Fibroblast of villous mesenchyme (primary cell): ENCODE results near the gene OR2K2. TPM values are rescaled to one million over a fixed set of nuclear protein-coding genes. Genes with fewer than 3 reads are reported as not detected.
"Not testable (repeated sequence)": the region's sequence is repeated elsewhere in the genome, so short reads cannot be mapped to it uniquely, and the experiment has no call there.

ENCODE experiments used
- DNase-seq: peaks from one replicate; pipeline ENCODE4 v3.0.0-alpha.2; 2010; ENCODE audit warnings: low read depth
- H3K4me3 ChIP-seq: 2 replicates; pipeline ENCODE4 v1.5.1; 2011; ENCODE audit warnings: low read depth, mild to moderate bottlenecking, low read length
- total RNA-seq: library from RNA; depleted of rRNA; stranded (reverse); fragments of >200 nt; gene quantifications from 2 replicates; pipeline ENCODE4 v1.2.3, GENCODE V29; 2012
- TF ChIP-seq, protein P1 (sequence below): IDR thresholded peaks from 2 replicates; pipeline ENCODE4 v1.5.1; 2012; ENCODE audit warnings: low read depth, mild to moderate bottlenecking, low read length; ENCODE audit not compliant: insufficient read depth

The OR2K2 gene
- total RNA-seq, 1 donor = not detected

DNA sequence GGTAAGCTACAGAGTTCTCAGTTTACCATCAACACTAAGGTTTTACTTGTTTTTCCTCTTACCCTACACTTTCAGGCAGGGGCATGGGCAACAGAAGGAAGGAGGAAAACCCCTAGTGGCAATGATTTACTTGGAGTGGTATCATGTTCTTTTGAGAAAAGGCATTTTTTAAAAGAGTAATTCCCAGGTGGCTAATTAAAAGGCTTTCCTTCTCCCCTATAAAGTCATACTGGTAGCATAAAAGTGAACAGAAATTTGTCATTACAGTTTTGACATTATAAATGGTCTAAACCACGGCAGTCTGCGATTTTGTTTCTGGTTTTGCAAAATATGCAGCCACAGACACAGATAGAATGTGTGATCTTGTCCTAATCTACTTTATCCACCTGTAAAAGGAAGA, 30.9 kb upstream of the OR2K2 start:
- TF ChIP-seq, protein P1, sequence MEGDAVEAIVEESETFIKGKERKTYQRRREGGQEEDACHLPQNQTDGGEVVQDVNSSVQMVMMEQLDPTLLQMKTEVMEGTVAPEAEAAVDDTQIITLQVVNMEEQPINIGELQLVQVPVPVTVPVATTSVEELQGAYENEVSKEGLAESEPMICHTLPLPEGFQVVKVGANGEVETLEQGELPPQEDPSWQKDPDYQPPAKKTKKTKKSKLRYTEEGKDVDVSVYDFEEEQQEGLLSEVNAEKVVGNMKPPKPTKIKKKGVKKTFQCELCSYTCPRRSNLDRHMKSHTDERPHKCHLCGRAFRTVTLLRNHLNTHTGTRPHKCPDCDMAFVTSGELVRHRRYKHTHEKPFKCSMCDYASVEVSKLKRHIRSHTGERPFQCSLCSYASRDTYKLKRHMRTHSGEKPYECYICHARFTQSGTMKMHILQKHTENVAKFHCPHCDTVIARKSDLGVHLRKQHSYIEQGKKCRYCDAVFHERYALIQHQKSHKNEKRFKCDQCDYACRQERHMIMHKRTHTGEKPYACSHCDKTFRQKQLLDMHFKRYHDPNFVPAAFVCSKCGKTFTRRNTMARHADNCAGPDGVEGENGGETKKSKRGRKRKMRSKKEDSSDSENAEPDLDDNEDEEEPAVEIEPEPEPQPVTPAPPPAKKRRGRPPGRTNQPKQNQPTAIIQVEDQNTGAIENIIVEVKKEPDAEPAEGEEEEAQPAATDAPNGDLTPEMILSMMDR = no peak
- no peak overlapping the region for H3K4me3 ChIP-seq
- no peak for DNase-seq

DNA sequence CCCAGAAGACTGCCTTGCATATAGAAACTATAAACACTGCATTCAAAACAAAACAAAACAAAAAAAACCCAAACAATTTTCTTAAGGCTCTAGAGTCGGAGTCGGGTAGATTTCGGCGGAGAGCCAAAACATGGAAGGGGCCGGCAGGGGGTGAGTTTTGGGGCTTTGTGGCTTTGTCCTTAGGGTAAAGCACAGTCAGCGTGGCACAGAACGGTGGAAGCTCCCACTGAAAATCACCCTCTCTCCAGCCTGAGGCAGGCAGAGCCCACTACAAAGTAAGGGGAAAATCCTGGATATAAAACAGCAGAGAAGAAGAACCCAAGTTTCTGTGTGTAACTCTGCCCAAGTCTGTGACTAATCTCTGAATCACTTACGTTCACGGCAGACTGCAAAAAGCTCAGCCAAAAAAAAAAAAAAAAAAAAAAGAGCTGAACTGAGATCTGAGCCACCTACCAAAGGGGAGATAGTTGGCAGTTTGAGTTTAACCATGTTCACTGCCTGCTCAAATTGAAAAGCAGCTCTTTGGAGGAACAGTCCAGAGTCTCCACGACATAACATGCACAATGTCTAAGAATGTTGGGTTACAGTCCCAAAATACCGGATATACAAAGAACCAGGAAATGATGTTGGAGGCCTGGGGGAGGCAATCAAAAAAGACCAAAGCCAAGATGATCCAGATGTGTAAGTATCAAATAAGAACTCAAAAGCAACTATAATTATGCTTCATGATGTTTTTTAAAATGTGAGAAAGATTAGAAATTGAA, 26.6 kb upstream of the OR2K2 start:
- DNase-seq = peak; percentile 88
- TF ChIP-seq, protein P1 = no peak

DNA sequence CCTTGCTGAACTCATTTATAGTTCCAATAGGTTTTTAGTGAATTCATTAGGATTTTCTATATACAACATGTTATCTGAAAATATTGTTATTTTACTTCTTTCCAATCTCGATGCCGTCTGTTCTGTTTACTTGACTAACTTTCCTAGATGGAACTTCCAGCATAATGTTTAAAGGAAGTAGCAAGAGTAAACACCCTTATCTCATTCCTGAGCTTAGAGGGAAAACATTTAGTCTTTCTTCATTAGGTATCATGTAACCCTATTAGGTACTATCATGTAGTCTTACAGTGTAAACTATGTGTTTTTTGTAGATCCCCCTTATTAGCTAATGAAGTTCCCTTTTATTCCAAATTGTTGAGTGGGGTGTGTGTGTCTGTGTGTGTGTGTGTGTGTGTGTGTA, 22.5 kb upstream of the OR2K2 start:
- TF ChIP-seq, protein P1 = no peak
- peak; percentile 20 for DNase-seq
- H3K4me3 ChIP-seq = no peak overlapping the region

More for the DNA sequence above, 26.6 kb upstream of the OR2K2 start:
- H3K4me3 ChIP-seq = peak overlapping the region; percentile 47

DNA sequence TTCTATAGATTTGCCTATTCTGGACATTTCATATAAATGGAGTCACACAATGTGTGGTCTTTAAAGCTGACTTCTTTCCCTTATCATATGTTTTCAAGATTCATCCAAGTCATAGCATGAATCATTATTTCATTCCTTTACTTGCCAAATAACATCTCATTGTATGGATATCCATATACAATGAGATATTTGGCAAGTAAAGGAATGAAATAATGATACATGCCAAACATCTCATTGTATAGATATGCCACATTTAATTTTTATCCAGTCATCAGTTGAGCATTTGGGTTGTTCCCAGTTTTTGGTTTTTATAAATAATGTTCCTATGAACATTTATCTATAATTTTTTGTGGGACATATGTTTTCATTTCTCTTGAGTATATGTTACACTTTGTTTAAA, 20.5 kb upstream of the OR2K2 start:
- no peak overlapping the region for H3K4me3 ChIP-seq
- TF ChIP-seq, protein P1 = no peak
- DNase-seq = no peak

DNA sequence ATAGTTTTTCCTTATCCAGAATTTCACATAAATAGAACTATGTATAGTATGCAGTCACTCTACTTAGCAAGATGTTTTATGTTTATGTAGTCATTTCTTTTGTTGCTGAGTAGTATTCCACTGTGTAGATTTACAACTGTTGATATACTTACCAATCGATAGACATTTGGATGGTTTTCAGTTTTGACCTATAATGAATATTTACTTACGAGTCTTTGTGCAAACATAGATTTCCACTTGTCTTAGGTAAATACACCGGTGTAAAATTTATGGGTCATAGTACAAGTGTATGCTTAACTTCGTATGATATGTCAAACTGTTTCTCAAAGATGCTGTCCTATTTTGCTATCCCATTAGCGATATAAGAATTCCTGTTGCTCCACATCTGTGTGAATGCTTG, 19.7 kb upstream of the OR2K2 start:
- no peak for DNase-seq
- H3K4me3 ChIP-seq = no peak overlapping the region
- TF ChIP-seq, protein P1 = no peak

DNA sequence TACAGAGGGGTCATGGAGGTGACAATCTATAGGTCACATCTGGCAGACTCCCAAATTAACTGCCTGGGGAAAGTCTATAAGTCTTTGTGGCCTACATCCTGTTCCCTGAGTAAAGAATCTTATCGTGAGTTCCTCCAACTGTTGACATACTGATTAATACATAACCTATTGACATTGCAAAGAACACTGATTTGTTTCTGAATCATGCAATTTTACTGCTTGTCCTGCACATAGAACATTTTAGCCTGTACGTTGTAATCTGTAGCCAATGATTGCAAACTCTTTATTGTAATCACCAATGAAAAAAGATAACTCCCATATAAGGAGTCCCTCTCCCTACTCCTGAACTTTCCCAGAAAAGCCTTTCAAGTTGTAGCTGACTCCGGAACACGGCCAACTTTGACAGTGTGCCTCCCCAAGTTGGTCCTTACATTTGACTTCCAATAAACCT, 18.8 kb upstream of the OR2K2 start:
- TF ChIP-seq, protein P1 = no peak
- H3K4me3 ChIP-seq = no peak overlapping the region
- peak; percentile 37 for DNase-seq

DNA sequence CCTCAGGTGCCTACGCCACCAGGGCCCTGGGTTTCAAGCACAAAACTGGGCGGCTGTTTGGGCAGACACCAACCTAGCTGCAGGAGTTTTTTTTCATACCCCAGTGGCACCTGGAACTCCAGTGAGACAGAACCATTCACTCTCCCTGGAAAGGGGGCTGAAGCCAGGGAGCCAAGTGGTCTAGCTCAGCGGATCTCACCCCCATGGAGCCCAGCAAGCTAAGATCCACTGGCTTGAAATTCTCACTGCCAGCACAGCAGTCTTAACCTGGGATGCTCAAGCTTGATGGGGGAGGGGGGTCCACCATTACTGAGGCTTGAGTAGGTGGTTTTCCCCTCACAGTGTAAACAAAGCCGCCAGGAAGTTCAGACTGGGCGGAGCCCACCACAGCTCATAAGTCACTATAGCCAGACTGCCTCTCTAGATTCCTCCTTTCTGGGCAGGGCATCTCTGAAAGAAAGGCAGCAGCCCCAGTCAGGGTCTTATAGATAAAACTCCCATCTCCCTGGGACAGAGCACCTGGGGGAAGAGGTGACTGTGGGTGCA, 4.4 kb upstream of the OR2K2 start:
- not testable (repeated sequence) for DNase-seq, H3K4me3 ChIP-seq
